H4 (cell line): ENCODE results near the gene PIP4K2A. TPM values are rescaled to one million over a fixed set of nuclear protein-coding genes. Genes with fewer than 3 reads are reported as not detected.
"Not testable (repeated sequence)": the region's sequence is repeated elsewhere in the genome, so short reads cannot be mapped to it uniquely, and the experiment has no call there.

Experiments used
- DNase-seq: peaks from one replicate; pipeline ENCODE4 v3.0.0-alpha.2; 2015; ENCODE audit warnings: low spot score
- total RNA-seq: library from RNA; depleted of rRNA; stranded (reverse); fragments of >200 nt; shearing (Covaris generic); gene quantifications from 2 replicates; pipeline ENCODE4 v1.2.3, GENCODE V29; 2014

Gene PIP4K2A
- total RNA-seq, 1 experiment from 2014 or later: 10.8 TPM

DNA sequence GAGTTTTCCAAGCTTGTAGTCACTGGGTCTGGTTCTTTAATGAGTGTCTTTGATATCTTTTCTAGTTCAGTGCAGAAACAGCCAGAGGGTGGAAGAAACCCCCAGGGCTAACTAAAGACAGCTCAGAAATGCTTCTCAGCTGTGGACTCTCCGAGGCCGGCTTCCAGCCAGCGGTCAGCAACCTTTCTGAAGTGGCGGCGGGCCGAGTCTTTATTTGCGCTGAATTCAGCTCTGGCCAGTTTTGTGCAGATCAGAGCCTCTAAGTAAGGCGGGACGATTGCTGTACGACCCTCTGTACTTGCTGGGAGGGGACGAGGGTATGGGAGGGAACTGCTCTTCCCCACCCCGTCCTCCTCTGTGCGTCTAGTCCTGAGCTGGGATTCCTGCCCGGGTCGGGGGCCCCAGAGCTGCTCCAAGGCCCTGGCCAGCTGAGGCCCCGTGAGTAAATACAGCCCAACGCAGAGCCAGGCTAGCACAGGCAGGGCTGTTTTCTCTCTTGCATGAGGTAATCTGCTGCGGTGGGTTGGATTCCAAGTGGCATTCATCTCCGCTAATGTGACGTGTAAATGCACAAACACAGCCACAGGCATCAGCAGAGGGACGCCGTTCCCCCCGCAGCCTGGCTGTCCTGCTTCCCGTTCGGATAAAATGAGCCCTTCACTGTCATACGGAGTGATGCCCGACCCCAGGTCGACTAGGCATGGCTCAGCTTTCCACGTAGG lies 159.8 kb downstream of the PIP4K2A start:
- no peak for DNase-seq

GRCh38 chr10:22553452-22553995 lies 160.9 kb downstream of the PIP4K2A start:
- DNase-seq: no peak

GRCh38 chr10:22552888-22553378 lies 161.4 kb downstream of the PIP4K2A start:
- DNase-seq: no peak

DNA sequence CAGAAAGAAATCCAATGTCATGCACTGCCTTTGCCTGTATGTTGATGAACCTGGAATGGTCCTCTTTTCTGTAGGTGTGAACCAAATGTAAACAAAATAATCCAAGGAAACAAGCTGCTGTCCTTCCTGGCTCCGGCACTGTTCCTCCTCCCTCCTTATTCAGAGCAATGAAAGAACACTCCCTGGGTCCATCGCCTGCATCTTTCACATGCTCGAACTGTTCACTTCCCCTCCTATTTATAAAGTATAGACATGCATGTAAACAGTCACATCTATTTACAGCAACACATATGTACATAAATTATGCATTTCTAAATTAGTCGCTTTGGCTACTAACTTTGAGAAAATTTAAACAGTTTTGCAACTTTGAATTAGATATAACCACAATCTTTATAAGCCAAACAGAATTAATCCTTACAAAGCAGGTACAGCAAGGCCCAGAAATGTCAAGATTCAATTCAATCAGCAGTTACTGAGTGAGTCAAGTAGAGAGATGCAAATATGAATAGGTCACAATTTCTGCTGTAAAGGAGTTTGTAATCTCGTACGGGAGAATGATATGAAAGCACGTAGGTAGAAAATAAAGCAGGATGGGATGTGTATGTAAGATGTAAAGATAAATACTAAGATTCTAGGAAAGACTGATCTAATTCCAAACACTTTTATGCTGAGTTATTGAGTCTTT lies 162.6 kb downstream of the PIP4K2A start:
- no peak for DNase-seq

- DNase-seq: no peak
Observed at GRCh38 chr10:22550732-22551131, 163.6 kb downstream of the PIP4K2A start.

DNA sequence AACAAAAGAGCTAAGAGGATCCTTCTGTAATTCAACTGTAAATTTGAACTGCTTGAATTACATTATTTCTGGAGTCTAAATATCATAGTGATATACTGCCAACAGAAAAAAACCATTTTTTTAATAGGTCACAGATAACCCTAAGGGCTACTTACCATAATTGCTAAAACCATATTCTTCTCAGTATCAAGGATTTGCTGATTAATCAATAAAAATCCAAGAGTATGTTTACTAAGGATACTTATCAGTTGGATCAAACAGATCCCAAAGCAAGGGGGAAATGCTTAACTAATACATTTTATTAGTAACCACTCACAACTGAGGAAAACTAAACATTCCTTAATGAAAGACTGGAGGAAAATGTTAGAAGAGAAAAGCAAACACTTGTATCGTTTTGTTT lies 166.0 kb downstream of the PIP4K2A start:
- no peak for DNase-seq

DNA sequence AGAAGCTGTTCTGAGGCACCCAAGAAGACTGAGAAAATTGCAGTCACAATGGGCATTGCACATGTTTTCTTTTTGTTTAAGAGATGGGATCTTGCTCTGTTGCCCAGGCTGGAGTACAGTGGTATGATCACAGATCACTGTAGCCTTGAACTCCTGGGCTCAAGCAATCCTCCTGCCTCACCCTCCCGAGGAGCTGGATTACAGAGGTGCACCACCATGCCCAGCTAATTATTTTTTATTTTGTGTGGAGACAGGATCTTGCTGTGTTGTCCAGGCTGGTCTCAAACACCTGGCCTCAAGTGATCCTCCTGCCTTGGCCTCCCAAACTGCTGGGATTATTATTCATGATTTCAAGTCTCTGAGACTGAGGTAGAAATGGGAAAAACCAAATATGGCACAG lies 168.7 kb downstream of the PIP4K2A start:
- DNase-seq: no peak

DNA sequence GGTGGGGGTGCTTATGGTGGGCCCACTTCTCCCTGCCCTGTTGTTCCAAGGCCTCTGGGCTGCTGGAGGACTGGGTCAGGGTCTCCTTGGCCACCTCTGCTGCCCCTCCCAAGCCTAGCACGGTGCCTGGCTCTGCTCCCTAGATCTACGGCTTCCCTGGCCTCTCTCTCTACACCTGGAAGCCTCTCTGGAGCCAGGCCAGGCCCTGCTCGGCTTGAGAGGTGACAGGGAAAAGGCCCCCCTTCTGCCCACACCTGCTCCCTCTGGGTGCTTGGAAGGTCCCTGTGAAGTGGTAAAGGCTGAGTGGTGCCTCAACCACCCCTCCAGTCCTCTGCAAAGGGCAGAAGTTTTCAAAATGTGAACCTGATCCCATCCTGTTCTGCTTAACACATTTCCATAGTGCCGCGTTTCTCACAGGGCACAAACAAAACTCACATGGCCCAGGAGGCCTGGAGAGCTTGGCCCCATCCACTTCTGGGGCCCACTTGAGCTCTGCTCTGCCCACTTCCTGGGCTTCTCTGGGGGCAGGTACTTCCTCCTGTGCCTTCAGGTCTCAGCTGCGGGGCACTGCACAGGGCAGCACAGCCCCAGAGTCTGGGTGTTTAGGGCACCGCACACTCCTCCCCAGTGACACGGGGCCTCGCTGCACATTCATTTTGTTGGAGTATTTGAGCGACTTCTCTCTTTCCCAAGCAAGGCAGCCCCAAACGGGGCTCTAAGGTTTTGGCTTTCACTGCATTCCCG lies 169.9 kb downstream of the PIP4K2A start:
- DNase-seq: no peak

GRCh38 chr10:22542773-22543172 lies 171.6 kb downstream of the PIP4K2A start:
- no peak for DNase-seq

DNA sequence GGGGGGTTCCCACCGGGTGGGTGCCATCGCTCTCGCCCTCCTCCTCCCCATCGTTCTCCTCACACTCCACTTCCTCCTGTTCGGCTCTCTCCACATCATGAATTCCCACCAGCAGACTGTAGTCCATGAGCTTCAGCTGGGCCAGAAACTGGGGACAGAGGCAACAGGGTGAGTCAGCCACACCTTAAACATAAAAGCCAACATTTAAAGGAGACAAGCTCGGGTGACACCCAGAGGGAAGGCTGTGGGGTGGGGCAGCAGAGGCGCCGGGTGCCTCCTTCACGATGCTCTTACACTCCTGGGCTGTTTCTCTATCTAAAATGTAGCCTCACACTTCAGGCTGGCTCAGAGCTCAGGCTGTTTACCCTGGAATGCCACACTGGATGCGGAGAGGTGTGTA lies 172.5 kb downstream of the PIP4K2A start:
- no peak for DNase-seq

GRCh38 chr10:22539579-22540298 lies 174.6 kb downstream of the PIP4K2A start:
- no peak for DNase-seq

DNA sequence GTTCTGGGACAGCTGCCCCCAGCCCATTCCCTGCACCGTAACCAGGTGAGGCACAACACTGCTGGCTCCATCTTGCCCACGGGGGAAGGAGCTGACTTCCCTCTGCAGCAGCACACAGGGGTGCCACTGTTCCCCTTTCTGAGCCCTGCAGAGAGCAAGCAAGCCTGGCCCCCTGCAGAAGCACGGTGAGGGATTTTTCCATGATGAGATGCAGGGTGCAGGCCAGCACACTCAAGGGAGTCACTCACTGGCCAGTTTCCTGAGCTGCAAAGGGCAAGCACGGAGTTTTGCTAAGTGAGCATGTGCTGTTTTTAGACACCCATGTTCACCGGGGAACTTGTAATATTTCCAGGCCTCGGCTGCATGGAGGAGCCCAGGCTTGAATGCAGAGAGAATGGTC lies 176.6 kb downstream of the PIP4K2A start:
- no peak for DNase-seq

DNA sequence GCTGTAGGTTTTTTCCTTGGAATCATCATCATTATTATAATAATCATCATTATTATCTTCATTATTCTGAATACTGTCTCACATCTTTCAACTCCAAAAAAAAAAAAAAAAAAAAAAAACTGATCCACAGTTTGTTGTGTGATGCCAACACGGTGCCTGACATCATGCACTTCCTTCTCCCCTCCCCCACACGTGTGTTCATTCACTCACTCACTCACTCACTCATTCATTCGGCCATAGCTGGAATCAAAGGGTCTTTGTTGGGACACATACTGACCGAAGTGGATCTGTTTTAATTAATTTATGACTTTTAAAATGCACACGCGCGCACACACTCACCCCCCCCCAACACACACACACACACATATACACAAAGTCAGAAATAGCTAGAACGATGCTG lies 177.8 kb downstream of the PIP4K2A start:
- no peak for DNase-seq

DNA sequence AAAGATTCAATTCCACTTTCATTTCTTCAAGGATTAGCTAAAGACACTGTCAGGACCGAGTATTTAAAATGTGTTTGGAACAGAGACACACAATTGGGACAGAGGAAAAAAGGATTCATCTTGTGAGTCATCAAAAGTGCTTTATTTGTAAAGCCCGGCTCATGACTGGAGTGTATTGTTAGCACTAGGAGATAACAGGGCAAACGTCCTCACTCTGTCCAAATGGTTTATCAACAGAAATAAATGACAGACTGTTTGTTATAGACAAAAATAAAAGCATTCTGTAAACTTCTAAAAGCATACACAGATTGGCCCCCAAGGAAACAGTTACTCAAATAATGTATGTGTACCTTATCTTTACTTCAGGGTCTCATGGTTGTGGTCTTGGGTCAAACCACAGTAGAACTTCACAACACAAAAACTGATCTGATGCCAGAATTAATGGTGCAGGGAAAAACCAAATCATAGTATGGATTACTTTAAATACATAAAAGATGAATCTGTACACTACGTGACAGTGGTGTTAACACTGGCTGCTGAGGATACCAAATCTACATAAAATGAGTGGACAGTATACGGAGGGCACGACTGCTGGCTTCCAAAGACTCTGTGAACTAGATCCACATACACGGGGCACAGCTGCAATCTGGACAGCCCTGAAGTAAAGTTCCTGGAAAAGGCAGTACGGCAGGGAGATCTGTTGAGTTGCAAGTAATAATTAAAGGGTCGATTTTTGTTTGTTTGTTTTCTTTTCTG lies 179.4 kb downstream of the PIP4K2A start:
- DNase-seq: no peak

DNA sequence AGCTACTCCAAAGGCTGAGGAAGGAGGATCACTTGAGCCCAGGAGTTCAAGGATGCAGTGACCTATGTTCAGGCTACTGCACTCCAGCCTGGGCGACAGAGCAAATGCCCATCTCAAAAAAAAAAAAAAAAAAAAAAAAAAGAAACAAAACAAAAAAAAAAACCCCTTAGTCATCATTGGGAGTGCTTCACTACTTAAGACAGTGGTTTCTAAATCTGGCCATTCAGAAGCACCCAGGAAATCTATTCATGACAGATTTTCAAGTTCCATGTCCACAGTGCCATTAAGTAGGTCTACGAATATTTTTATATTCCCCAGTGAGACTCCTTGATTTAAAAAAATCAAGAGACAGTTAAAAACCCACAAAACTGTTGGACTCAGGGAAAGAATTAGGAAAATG lies 182.9 kb downstream of the PIP4K2A start:
- no peak for DNase-seq

DNA sequence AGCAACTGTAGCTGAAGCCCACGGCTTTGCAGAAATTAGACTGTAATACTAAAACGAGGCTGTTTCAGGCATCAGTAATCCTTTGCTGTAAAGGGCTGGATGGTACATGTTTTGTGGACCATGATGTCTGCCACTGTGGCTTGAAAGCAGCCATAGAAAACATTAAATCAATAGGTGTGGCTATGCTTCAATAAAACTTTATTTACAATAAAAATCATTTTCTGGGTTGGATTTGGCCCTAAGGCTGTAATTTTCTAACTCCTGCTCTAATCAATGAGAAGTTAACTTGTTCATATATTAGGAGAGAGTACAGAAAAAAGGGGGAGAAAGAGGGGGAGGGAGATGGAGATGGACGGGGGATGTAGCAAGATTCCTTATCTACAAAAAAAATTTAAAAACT lies 183.4 kb downstream of the PIP4K2A start:
- DNase-seq: no peak

GRCh38 chr10:22527520-22527919 lies 186.9 kb downstream of the PIP4K2A start:
- no peak for DNase-seq

GRCh38 chr10:22524333-22524732 lies 190.0 kb downstream of the PIP4K2A start:
- DNase-seq: not testable (repeated sequence)

DNA sequence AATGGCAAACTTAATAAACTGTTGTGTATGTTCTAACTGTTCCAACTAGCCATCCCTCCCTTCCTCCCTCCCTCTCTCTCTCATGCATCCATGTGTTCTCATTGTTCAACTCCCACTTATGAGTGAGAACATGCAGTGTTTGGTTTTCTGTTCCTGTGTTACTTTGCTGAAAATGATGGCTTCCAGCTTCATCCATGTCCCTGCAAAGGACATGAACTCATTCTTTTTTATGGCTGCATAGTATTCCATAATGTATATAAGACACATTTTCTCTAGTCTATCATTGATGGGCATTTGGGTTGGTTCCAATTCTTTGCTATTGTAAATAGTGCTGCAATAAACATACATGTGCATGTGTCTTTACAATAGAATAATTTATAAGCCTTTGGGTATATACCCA lies 193.7 kb downstream of the PIP4K2A start:
- DNase-seq: not testable (repeated sequence)

DNA sequence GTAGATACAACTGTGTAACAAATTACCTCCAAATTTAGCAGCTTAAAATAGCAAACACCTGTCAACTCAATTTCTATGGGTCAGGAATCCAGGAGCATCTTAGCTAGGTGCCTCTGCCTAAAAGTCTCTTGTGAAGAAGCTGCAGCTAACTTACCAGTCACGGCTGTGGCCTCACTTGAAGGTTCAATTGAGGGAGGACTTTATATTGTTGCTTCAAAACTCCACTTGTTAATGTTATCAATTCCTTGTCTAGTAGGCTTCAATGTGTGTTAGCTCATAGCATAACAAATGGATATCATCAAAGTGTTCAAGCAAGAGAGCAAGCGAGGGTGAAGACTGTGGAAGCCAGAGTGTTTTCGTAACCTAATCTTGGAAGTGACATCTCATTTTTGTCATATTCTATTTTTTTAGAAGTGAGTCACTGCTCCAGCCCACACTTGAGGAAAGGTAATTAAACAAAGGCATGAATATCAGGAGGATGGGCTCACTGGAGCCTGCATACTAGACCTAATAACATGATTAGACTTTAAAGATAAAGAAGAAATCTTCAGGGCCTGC lies 196.1 kb downstream of the PIP4K2A start:
- DNase-seq: no peak

GRCh38 chr10:22515009-22515408 lies 199.4 kb downstream of the PIP4K2A start:
- no peak for DNase-seq
